BLaER1 treated with 17β-estradiol and CSF1 and Interleukin-3, amounts not matched to agents 10 nM and 100 nM (cell line): ENCODE data around the gene SCNN1B.
"Not testable (repeated sequence)": the region's sequence is repeated elsewhere in the genome, so short reads cannot be mapped to it uniquely, and the experiment has no call there.

Experiments
- H3K27ac ChIP-seq, 11 experiments: shearing (Covaris generic); formaldehyde crosslinking; 2 replicates each; pipeline ENCODE4 v1.8.1; 2022
- H3K27me3 ChIP-seq, 11 experiments: shearing (Covaris generic); formaldehyde crosslinking; 2 replicates each; pipeline ENCODE4 v1.8.1; 2022
- H3K36me3 ChIP-seq, 11 experiments: shearing (Covaris generic); formaldehyde crosslinking; 2 replicates each; pipeline ENCODE4 v1.8.1; 2022
- H3K4me1 ChIP-seq, 10 experiments: shearing (Covaris generic); formaldehyde crosslinking; 2 replicates each; pipeline ENCODE4 v1.8.1; 2022
- H3K4me2 ChIP-seq, 11 experiments: shearing (Covaris generic); formaldehyde crosslinking; 2 replicates each; pipeline ENCODE4 v1.8.1; 2022
- H3K4me3 ChIP-seq, 10 experiments: shearing (Covaris generic); formaldehyde crosslinking; 2 replicates each; pipeline ENCODE4 v1.8.1; 2022
- H3K9ac ChIP-seq, 11 experiments: shearing (Covaris generic); formaldehyde crosslinking; 2 replicates each; pipeline ENCODE4 v1.8.1; 2022
- H3K9me3 ChIP-seq, 11 experiments: shearing (Covaris generic); formaldehyde crosslinking; replicated peaks in 1 of 11; 2 replicates each; pipeline ENCODE4 v1.8.1; 2022
- H4K20me1 ChIP-seq, 11 experiments: shearing (Covaris generic); formaldehyde crosslinking; 2 replicates each; pipeline ENCODE4 v1.8.1; 2022
- Cebpa-rat ChIP-seq, 11 experiments: shearing (Covaris generic); IDR thresholded peaks; 2 replicates each; pipeline ENCODE4 v1.8.1; 2022

The SCNN1B gene

DNA sequence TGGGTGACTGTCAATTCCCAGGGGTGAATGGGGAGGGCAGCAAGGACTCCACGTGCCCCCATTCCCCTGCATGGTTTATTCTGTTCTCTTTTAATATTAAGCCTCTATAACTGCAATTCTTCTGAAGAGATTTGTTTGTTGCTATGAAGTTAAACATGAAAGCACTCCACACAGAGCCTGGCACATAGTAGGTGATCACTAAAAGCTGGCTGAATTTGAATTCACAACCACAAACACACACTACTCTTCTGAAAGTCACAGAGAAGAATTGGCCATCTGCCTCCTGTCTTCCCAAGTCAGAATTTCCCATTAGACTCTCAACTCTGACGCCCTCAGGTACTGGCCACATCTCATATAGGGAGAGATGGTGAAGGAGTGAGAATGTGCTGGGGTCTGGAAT, 95.4 kb downstream of the SCNN1B start:
- no peak overlapping the region for H3K9ac ChIP-seq
- no peak overlapping the region for H3K27ac ChIP-seq
- peaks cover 80 to 100% (median 88%) of the 10 kb centered on the region in 11 experiments for H3K36me3 ChIP-seq
- H4K20me1 ChIP-seq, result no peaks in the 10 kb centered on the region
- H3K4me2 ChIP-seq, result no peak overlapping the region
- H3K27me3 ChIP-seq, result no peaks in the 10 kb centered on the region
- H3K4me3 ChIP-seq, result no peak overlapping the region
- H3K4me1 ChIP-seq, result no peaks in the 10 kb centered on the region
- H3K9me3 ChIP-seq, result no peaks in the 10 kb centered on the region
- no peak for TF ChIP-seq Cebpa-rat (IDR thresholded peaks at IDR 0.05)

DNA sequence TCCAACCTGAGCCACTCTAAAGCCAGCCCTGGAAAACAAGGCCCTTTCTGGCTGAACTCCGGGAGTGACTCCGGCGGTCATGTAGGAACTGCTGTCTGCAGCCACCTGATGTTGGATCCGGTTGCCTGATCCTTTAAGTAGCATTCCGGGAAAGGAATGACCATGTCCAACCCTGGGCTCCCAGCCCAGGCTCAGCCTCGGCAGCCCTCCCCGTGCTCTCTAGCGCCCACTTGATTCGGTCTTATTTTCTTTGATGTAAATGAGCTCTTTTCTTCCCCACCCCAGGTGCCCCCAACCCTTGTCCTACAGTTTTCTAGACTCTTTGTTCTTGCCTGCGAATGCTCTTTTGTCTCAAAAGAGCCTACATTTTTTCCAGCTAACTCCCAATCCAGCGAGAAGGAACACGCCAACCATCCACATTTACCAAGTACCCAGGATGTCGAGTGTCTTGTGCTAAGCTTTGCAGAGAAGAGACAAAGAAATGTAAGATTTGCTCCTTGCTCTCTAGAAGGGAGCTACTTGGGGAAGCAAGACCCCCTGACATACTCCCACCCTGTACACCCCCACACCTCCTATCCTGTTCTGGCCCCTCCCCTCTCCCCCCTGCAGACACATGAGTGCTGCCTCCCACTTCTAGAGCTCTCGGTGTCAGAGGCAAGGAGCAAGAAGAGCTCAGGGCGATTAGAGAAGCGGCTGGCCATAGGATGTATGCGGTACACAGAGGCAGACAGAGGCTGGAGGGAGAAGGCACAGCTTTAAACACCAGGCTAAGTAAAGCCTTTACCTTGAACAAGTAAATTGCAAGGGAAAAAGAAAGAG, 97.1 kb downstream of the SCNN1B start:
- no peaks in the 10 kb centered on the region for H4K20me1 ChIP-seq
- H3K4me1 ChIP-seq, result no peaks in the 10 kb centered on the region
- no peaks in the 10 kb centered on the region for H3K27me3 ChIP-seq
- H3K4me2 ChIP-seq, result no peak overlapping the region
- H3K4me3 ChIP-seq, result no peak overlapping the region
- H3K36me3 ChIP-seq, result peaks cover 86 to 100% (median 91%) of the 10 kb centered on the region in 11 experiments
- no peak overlapping the region for H3K27ac ChIP-seq
- no peak for TF ChIP-seq Cebpa-rat (IDR thresholded peaks at IDR 0.05)
- no peak overlapping the region for H3K9ac ChIP-seq
- no peaks in the 10 kb centered on the region for H3K9me3 ChIP-seq

DNA sequence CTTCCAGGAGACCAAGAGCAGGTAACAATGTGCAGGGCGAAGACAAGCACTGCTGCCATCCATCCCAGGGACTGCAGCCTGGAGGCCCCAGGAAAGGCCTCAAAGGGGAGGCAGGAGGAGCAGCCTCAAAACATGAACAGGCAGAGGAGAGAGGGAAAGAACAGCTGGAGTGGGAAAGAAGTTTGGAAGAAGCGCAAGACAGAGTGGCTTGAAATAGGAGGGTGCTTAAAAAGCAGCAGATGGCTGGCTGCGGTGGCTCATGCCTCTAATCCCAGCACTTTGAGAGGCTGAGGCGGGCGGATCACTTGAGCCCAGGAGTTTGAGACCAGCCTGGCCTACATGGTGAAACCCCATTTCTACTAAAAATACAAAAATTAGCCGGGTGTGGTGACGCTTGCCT, 98.3 kb downstream of the SCNN1B start:
- peaks cover 95 to 100% (median 98%) of the 10 kb centered on the region in 11 experiments for H3K36me3 ChIP-seq
- not testable (repeated sequence) for H3K4me3 ChIP-seq, H3K4me1 ChIP-seq, H3K9ac ChIP-seq, H3K27me3 ChIP-seq, H3K27ac ChIP-seq, H3K9me3 ChIP-seq, H4K20me1 ChIP-seq, H3K4me2 ChIP-seq

DNA sequence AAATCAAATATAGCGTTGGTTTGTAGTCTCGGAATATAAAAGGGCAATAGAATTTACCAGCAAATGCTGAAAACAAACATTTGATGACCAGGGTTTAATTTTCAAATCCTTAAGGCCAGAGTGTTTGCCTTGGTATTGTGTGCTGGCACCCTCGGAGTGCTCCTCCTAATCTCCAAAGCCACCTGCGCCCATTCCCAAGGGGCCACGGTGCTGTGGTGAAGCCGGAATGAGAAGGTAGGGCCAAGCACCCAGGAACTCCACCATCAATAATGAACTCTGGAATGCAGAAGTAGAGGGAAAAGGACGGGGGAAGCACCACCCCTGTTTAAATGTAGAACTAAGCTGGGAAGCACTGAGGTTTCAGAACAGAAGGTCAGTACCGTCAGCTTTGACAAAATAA, 99.0 kb downstream of the SCNN1B start:
- H3K36me3 ChIP-seq, result peaks cover 95 to 100% (median 98%) of the 10 kb centered on the region in 11 experiments
- H3K27ac ChIP-seq, result no peak overlapping the region
- H3K4me1 ChIP-seq, result no peaks in the 10 kb centered on the region
- H3K9me3 ChIP-seq, result no peaks in the 10 kb centered on the region
- H3K27me3 ChIP-seq, result no peaks in the 10 kb centered on the region
- no peaks in the 10 kb centered on the region; a peak in 1 of 22 replicates for H4K20me1 ChIP-seq
- no peak for TF ChIP-seq Cebpa-rat (IDR thresholded peaks at IDR 0.05)
- no peak overlapping the region for H3K9ac ChIP-seq
- no peak overlapping the region for H3K4me3 ChIP-seq
- no peak overlapping the region for H3K4me2 ChIP-seq

DNA sequence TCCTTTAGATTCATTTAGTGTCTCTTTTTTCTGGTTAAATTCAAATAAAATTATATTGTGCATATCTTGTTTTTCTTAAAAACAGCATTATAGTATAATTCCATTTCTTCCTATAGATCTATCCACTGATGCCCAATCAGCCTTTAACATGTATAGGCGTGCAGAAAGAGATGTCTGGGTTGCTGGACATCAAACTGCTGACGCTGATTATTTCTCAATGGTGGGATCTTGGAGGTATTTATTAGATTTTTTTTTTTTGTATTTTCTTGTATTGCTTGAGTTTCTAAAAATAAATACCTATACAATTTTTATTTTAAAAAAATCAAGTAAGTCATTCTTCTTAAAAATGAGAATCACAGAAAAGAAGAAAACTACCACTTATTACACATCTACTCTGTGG, 100.0 kb downstream of the SCNN1B start:
- Histone ChIP-seq H3K9ac (no peak overlapping the region), H3K9me3 (no peaks in the 10 kb centered on the region), H3K27me3 (no peaks in the 10 kb centered on the region), H3K4me2 (no peak overlapping the region), H3K27ac (no peak overlapping the region), H3K36me3 (peaks cover 97 to 100% (median 99%) of the 10 kb centered on the region in 11 experiments), H3K4me1 (no peaks in the 10 kb centered on the region), H3K4me3 (no peak overlapping the region), H4K20me1 (no peaks in the 10 kb centered on the region; a peak in 1 of 22 replicates)
- no peak for TF ChIP-seq Cebpa-rat (IDR thresholded peaks at IDR 0.05)

DNA sequence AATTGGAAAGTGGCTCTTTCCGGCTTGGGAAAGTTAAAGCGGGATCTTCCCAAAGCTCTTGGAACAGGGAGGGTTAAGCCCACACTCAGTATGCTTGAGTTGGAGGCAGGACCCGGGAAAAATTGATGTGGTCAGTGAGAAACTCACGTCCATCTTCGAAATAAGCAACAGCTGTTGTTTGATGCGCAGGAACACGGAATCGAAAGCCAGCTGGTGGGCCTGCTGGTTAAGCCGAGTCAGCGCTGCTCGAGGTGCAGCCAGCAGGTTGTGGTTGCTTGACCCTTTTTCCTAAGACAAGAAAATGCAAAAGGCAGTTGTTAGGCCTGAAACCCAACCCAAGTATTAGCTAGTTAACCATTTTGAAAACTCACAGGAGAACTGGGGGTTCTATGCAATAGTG, 101.4 kb downstream of the SCNN1B start:
- no peaks in the 10 kb centered on the region for H3K27me3 ChIP-seq
- H3K9me3 ChIP-seq, result no peaks in the 10 kb centered on the region
- H4K20me1 ChIP-seq, result no peaks in the 10 kb centered on the region; a peak in 1 of 22 replicates
- no peaks in the 10 kb centered on the region for H3K4me1 ChIP-seq
- no peak overlapping the region for H3K4me2 ChIP-seq
- no peak overlapping the region for H3K9ac ChIP-seq
- peaks cover 91 to 95% (median 93%) of the 10 kb centered on the region in 11 experiments for H3K36me3 ChIP-seq
- no peak for TF ChIP-seq Cebpa-rat (IDR thresholded peaks at IDR 0.05)
- H3K4me3 ChIP-seq, result no peak overlapping the region
- H3K27ac ChIP-seq, result no peak overlapping the region

DNA sequence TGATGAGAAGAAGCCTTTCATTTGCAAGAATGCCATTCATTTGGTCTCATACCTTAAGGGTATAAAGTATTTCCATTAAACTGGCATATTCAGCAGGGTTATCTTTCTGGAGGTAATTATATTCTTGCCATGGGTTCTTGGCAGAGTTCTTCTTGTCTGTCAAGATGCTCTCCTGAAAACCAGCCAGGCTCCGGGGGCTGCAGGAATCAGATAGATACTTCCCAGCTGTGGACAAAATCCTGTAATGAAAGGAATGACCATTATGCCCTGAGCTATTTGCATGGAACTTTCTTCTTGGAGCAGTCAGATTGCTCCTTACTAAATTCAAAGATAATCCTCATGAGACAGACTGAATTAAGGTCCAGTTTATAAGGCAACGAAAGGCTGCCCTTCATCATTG, 103.9 kb downstream of the SCNN1B start:
- no peak overlapping the region for H3K4me2 ChIP-seq
- no peaks in the 10 kb centered on the region for H3K27me3 ChIP-seq
- H3K9ac ChIP-seq, result no peak overlapping the region
- H4K20me1 ChIP-seq, result peaks cover 0 to 7% (median 0%) of the 10 kb centered on the region in 11 experiments; a peak in 3 of 22 replicates
- H3K36me3 ChIP-seq, result peaks cover 82 to 95% (median 91%) of the 10 kb centered on the region in 11 experiments
- no peaks in the 10 kb centered on the region for H3K4me1 ChIP-seq
- no peaks in the 10 kb centered on the region for H3K9me3 ChIP-seq
- H3K27ac ChIP-seq, result no peak overlapping the region
- no peak for TF ChIP-seq Cebpa-rat (IDR thresholded peaks at IDR 0.05)
- no peak overlapping the region for H3K4me3 ChIP-seq

DNA sequence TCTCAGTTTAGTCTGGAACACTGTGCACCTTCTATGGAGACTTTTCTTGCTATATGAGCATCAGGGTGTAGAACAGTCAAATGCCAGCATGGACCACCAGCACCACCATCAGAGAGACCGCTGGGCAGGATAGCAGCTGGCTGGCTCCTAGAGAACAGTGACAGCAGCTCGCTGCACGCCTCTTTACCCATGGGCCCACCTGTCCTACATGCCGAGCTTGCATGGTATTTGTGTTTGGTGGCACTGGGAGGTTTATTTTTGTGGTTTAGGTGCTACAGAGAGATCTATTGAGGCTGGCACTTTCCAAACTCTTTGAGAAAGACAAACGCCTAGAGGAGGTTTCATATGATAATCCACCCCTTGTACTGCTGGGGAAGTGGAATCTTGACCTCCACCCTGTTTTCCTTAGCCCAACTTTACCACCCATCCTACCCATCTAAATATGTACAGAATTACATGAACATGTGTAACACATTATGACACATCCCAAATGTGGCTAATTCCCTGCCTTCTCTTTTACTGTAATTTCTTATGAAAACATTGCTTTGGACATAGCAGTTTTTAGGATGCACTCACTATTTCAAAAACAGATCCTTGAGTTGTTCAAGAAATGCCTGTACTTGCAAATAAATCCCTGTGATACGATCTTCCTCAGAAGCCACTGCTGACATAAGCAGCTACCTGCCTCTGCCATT, 104.6 kb downstream of the SCNN1B start:
- Histone ChIP-seq H3K4me1 (no peaks in the 10 kb centered on the region), H3K27ac (no peak overlapping the region), H4K20me1 (peaks cover 0 to 7% (median 0%) of the 10 kb centered on the region in 11 experiments; a peak in 3 of 22 replicates), H3K9me3 (no peaks in the 10 kb centered on the region), H3K9ac (no peak overlapping the region), H3K27me3 (no peaks in the 10 kb centered on the region), H3K4me3 (no peak overlapping the region), H3K4me2 (no peak overlapping the region), H3K36me3 (peaks cover 82 to 95% (median 91%) of the 10 kb centered on the region in 11 experiments)
- no peak for TF ChIP-seq Cebpa-rat (IDR thresholded peaks at IDR 0.05)

DNA sequence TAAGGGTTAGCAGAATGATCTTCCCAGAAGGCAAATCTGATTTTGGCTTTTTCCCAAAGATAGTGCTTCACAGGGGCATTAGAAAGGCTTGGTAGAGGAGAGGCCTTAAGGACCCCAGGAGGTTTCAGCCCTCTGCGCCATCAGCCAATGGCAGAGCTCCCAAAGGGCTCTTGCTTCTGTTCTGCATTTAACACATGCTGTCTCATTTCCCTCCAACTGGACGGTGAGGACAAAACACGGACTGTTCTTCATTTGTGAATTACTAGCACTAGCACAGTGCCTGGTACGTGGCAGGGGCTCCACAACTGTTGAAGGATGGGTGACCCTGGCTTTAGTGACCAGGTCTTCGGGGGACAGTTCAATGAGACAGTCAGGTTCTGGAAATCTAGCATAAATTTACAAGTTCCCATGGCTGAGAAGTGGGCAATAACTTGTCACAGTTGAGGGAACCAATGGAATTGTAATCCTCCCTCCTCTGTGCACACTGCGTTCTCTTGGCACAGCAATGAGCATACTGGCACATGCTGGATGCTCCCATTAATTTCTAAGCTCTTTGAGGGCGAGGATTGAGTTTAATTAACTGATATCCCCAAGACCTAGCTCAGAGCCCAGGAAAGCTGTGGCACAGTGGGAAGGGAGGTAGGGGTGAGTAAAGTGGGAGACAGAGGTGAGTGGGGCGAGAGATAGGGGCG, 105.5 kb downstream of the SCNN1B start:
- Histone ChIP-seq H3K27me3 (no peaks in the 10 kb centered on the region), H3K36me3 (peaks cover 84 to 95% (median 91%) of the 10 kb centered on the region in 11 experiments), H4K20me1 (peaks cover 0 to 7% (median 0%) of the 10 kb centered on the region in 11 experiments; a peak in 3 of 22 replicates), H3K4me2 (no peak overlapping the region), H3K9me3 (no peaks in the 10 kb centered on the region), H3K4me3 (no peak overlapping the region), H3K4me1 (no peaks in the 10 kb centered on the region), H3K9ac (no peak overlapping the region), H3K27ac (no peak overlapping the region)
- TF ChIP-seq Cebpa-rat (IDR thresholded peaks at IDR 0.05), result no peak
